SK-N-SH (cell line): ENCODE measurements around the gene POLA2. TPM values are rescaled to one million over a fixed set of nuclear protein-coding genes. Genes with fewer than 3 reads are reported as not detected.

ENCODE experiments used
- CTCF ChIA-PET: fragments of 300-600, 350-600 bp; formaldehyde crosslinking; extraction: SDS; loops from one replicate; lab custom pipeline; 2021; lab: Yijun Ruan, JAX
- POLR2A ChIA-PET: fragments of 350-600 bp; sonication (Branson Sonifier 250); formaldehyde crosslinking; extraction: SDS; loops from one replicate; lab custom pipeline; 2020; ENCODE audit warnings: antibody characterized with exemption, inconsistent platforms; lab: Yijun Ruan, JAX
- DNase-seq: peaks from one replicate; pipeline ENCODE4 v3.0.0; 2012
- H2AFZ ChIP-seq: fragments of 200-600 bp; sonication (generic); 2 replicates; pipeline ENCODE4 v1.8.1; 2016; ENCODE audit warnings: antibody characterized with exemption, mild to moderate bottlenecking, low read depth
- H3F3A ChIP-seq: fragments of 200-600 bp; sonication (generic); replicated peaks from 2 replicates; pipeline ENCODE3; 2016; ENCODE audit warnings: antibody characterized with exemption, mild to moderate bottlenecking; ENCODE audit not compliant: insufficient read depth
- H3K27ac ChIP-seq, 2 experiments: fragments of 200-500 bp in 1 of 2; fragments of 200-600 bp in 1 of 2; sonication (Bioruptor generic) in 1 of 2; sonication (generic), shearing (Covaris generic) in 1 of 2; 2 replicates each; pipeline versions ENCODE4 v1.5.1 to v1.6.1; 2014 to 2016; ENCODE audit warnings: low read depth in 2 of 2, inconsistent platforms in 1 of 2, low read length in 1 of 2, mild to moderate bottlenecking in 1 of 2, mixed read lengths in 1 of 2
- H3K27me3 ChIP-seq: fragments of 200-600 bp; sonication (generic), shearing (Covaris generic); 2 replicates; pipeline ENCODE4 v1.6.1; 2016; ENCODE audit warnings: mixed run types; ENCODE audit not compliant: insufficient read depth
- H3K36me3 ChIP-seq, 2 experiments: fragments of 200-500 bp in 1 of 2; fragments of 200-600 bp in 1 of 2; sonication (Bioruptor generic) in 1 of 2; sonication (generic) in 1 of 2; replicated peaks in 1 of 2; 2 replicates each; pipeline versions ENCODE3 to v1.5.1; 2014 to 2016; ENCODE audit warnings: low read length in 1 of 2, mild to moderate bottlenecking in 1 of 2; ENCODE audit not compliant: insufficient read depth in 2 of 2, control insufficient read depth in 1 of 2
- H3K4me1 ChIP-seq, 2 experiments: fragments of 200-500 bp in 1 of 2; fragments of 200-600 bp in 1 of 2; sonication (Bioruptor generic) in 1 of 2; sonication (generic), shearing (Covaris generic) in 1 of 2; 2 replicates each; pipeline versions ENCODE4 v1.5.1 to v1.6.1; 2014 to 2016; ENCODE audit warnings: low read depth in 1 of 2, low read length in 1 of 2, mixed run types in 1 of 2; ENCODE audit not compliant: insufficient read depth in 2 of 2, control insufficient read depth in 1 of 2
- H3K4me2 ChIP-seq: fragments of 200-600 bp; sonication (generic), shearing (Covaris generic); 2 replicates; pipeline ENCODE4 v1.6.1; 2017; ENCODE audit warnings: mixed run types
- H3K4me3 ChIP-seq, 2 experiments: fragments of 200-500 bp in 1 of 2; fragments of 200-600 bp in 1 of 2; sonication (Bioruptor generic) in 1 of 2; sonication (generic), shearing (Covaris generic) in 1 of 2; 2 replicates each; pipeline versions ENCODE4 v1.5.1 to v1.8.1; 2014 to 2016; ENCODE audit warnings: low read depth in 2 of 2, inconsistent platforms in 1 of 2, low read length in 1 of 2, mild to moderate bottlenecking in 1 of 2, mixed read lengths in 1 of 2, moderate library complexity in 1 of 2
- H3K79me2 ChIP-seq: fragments of 200-600 bp; sonication (generic); 2 replicates; pipeline ENCODE4 v1.8.1; 2017; ENCODE audit warnings: mild to moderate bottlenecking; ENCODE audit not compliant: insufficient read depth
- H3K9ac ChIP-seq: fragments of 200-600 bp; sonication (generic); 2 replicates; pipeline ENCODE4 v1.6.1; 2017; ENCODE audit warnings: mixed run types
- H3K9me2 ChIP-seq: fragments of 200-600 bp; sonication (generic); 2 replicates; pipeline ENCODE4 v1.6.1; 2017; ENCODE audit warnings: mixed run types
- H3K9me3 ChIP-seq: fragments of 200-600 bp; sonication (generic); 2 replicates; pipeline ENCODE4 v1.6.1; 2017; ENCODE audit warnings: mixed run types, mild to moderate bottlenecking, moderate library complexity
- H4K20me1 ChIP-seq: fragments of 200-600 bp; sonication (generic); 2 replicates; pipeline ENCODE4 v1.6.1; 2017; ENCODE audit warnings: mild to moderate bottlenecking, mixed run types; ENCODE audit not compliant: insufficient read depth
- EP300 ChIP-seq, 2 experiments: IDR thresholded peaks; 2 replicates each; pipeline versions ENCODE4 v1.4.0 to v1.6.1; 2012; ENCODE audit warnings: borderline replicate concordance in 1 of 2, low read depth in 1 of 2, low read length in 1 of 2
- EZH2phosphoT487 ChIP-seq: fragments of 200-600 bp; sonication (generic); IDR thresholded peaks from 2 replicates; pipeline ENCODE4 v1.6.1; 2017; ENCODE audit warnings: low read depth, mixed run types, mild to moderate bottlenecking, antibody characterized with exemption, moderate library complexity, borderline replicate concordance
- FOSL2 ChIP-seq: IDR thresholded peaks from 2 replicates; pipeline ENCODE4 v1.4.0; 2012; ENCODE audit warnings: low read depth, mild to moderate bottlenecking, moderate library complexity, borderline replicate concordance
- GATA2 ChIP-seq: sonication (generic); formaldehyde crosslinking; IDR thresholded peaks from 2 replicates; pipeline ENCODE4 v1.5.0; 2020; ENCODE audit warnings: mild to moderate bottlenecking, missing genetic modification reagents
- IRF3 ChIP-seq: fragments of 150-350 bp; IDR thresholded peaks from 2 replicates; pipeline ENCODE4 v1.6.1; 2016; ENCODE audit warnings: mild to moderate bottlenecking, low read depth, low read length
- MXI1 ChIP-seq: IDR thresholded peaks from 2 replicates; pipeline ENCODE4 v1.6.1; 2012; ENCODE audit warnings: mild to moderate bottlenecking, low read depth, low read length, improper control_type of control experiment
- NFIC ChIP-seq: IDR thresholded peaks from 2 replicates; pipeline ENCODE4 v1.4.0; 2012; ENCODE audit warnings: borderline replicate concordance
- PBX3 ChIP-seq: IDR thresholded peaks from 2 replicates; pipeline ENCODE4; 2012
- POLR2AphosphoS5 ChIP-seq: IDR thresholded peaks from 2 replicates; pipeline ENCODE4 v1.6.1; 2012; ENCODE audit warnings: low read depth, low read length
- RCOR1 ChIP-seq: fragments of 150-350 bp; IDR thresholded peaks from 2 replicates; pipeline ENCODE4 v1.6.1; 2017; ENCODE audit warnings: antibody characterized with exemption, low read length
- RXRA ChIP-seq: IDR thresholded peaks from 2 replicates; pipeline ENCODE4 v1.4.0; 2012; ENCODE audit warnings: low read depth, mild to moderate bottlenecking, borderline replicate concordance
- SMC3 ChIP-seq: IDR thresholded peaks from 2 replicates; pipeline ENCODE4 v1.6.1; 2012; ENCODE audit warnings: low read depth, low read length, improper control_type of control experiment
- TCF12 ChIP-seq: IDR thresholded peaks from 2 replicates; pipeline ENCODE4 v1.4.0; 2012
- USF1 ChIP-seq: IDR thresholded peaks from 2 replicates; pipeline ENCODE4 v1.4.0; 2012; ENCODE audit warnings: low read depth, borderline replicate concordance
- USF2 ChIP-seq: fragments of 150-350 bp; IDR thresholded peaks from 2 replicates; pipeline ENCODE4 v1.6.1; 2017; ENCODE audit warnings: antibody characterized with exemption, low read length, low read depth, borderline replicate concordance
- ZBTB33 ChIP-seq: IDR thresholded peaks from 2 replicates; pipeline ENCODE4 v1.4.0; 2012; ENCODE audit warnings: low read depth, borderline replicate concordance
- WGBS: methylation state at CpG from one replicate; pipeline ENCODE4 v1.1.6; 2017; ENCODE audit warnings: low lambda C conversion rate; 5-methylcytosine and 5-hydroxymethylcytosine counted together
- polyA plus RNA-seq, 3 experiments: library from polyadenylated mRNA; depleted of rRNA; stranded (reverse); fragments of >200 nt; gene quantifications; 2 replicates each; pipeline ENCODE4 v1.2.3, GENCODE V29; 2012

Gene POLA2
- polyA plus RNA-seq, 1 of the 3 experiments (the other 2 are of a cell fraction): 18.4 TPM

- TF ChIP-seq RXRA (no peak), USF2 (no peak)
Observed at GRCh38 chr11:65321076-65321475, 59.3 kb downstream of the POLA2 start (continued).

GRCh38 chr11:65321828-65322485, 60.2 kb downstream of the POLA2 start:
- POLR2A ChIA-PET: interaction anchor here (0.7 to 2.9 kb wide), 3 partner anchors 12 to 185 kb away, joined by 3 to 14 read pairs (median 3); partner anchors contain the start of gene DPF2
- Histone ChIP-seq H3K27me3 (no peaks in the 10 kb centered on the region), H3K79me2 (peaks cover 44% of the 10 kb centered on the region), H3F3A (peaks cover 9% of the 10 kb centered on the region), H3K36me3 (peaks cover 3 to 18% of the 10 kb centered on the region in 2 experiments), H3K4me3 (no peak overlapping the region), H4K20me1 (peaks cover 24% of the 10 kb centered on the region; the same call in 1 of the 2 replicates), H3K9ac (no peak overlapping the region), H3K4me2 (no peak overlapping the region), H3K9me3 (no peaks in the 10 kb centered on the region), H3K9me2 (no peaks in the 10 kb centered on the region)
- CTCF ChIA-PET: interaction anchor here (0.7 to 24.1 kb wide), 3 partner anchors 8 to 40 kb away, joined by 3 to 1118 read pairs (median 19); no protein-coding TSS in a partner anchor
- peak; percentile 84 for DNase-seq
- WGBS: 84% methylated on average over 11 of the region's 13 CpGs
- TF ChIP-seq EZH2phosphoT487 (no peak), USF1 (peak; percentile 51; the same call in 1 of the 2 replicates), TCF12 (no peak), NFIC (peak; percentile 67), MXI1 (peak; percentile 86; the same call in 1 of the 2 replicates), GATA2 (CRISPR knock-in tag) (no peak)
- TF ChIP-seq, all 33 proteins: peak for 3
- H2AFZ ChIP-seq: no peak overlapping the region
- peaks cover 2 to 16% of the 10 kb centered on the region in 2 experiments; a peak in 2 of 4 replicates for H3K4me1 ChIP-seq
- H3K27ac ChIP-seq: peak overlapping the region in 1 of 2 experiments; percentile 5; a peak in 1 of 4 replicates

- H3K27me3 ChIP-seq: no peaks in the 10 kb centered on the region
- no peak overlapping the region for H3K4me3 ChIP-seq
- no peaks in the 10 kb centered on the region for H3K9me3 ChIP-seq
- no peak overlapping the region for H3K4me2 ChIP-seq
- H3F3A ChIP-seq: peaks cover 7% of the 10 kb centered on the region
- WGBS: 96% methylated on average over 11 of the region's 12 CpGs
- H3K9me2 ChIP-seq: no peaks in the 10 kb centered on the region
- peaks cover 0 to 10% of the 10 kb centered on the region in 2 experiments; a peak in 1 of 4 replicates for H3K4me1 ChIP-seq
- peaks cover 19% of the 10 kb centered on the region; the same call in 1 of the 2 replicates for H4K20me1 ChIP-seq
- CTCF ChIA-PET: interaction anchor here (10.4 to 24.1 kb wide), 2 partner anchors 9 to 42 kb away, joined by 271 to 1118 read pairs; partner anchors contain the start of gene CDC42EP2
- no peak overlapping the region for H3K27ac ChIP-seq
- H3K9ac ChIP-seq: no peak overlapping the region
- H2AFZ ChIP-seq: no peak overlapping the region
- peaks cover 26% of the 10 kb centered on the region for H3K79me2 ChIP-seq
- POLR2A ChIA-PET: interaction anchor here (0.8 kb wide), 1 partner anchor 13 kb away, joined by 4 read pairs; no protein-coding TSS in a partner anchor
- DNase-seq: no peak
- H3K36me3 ChIP-seq: peaks cover 3 to 18% of the 10 kb centered on the region in 2 experiments
- TF ChIP-seq FOSL2: no peak
- TF ChIP-seq PBX3: no peak
- no peak for TF ChIP-seq RCOR1
- no peak for TF ChIP-seq USF2
- TF ChIP-seq EP300 (IDR thresholded peaks at IDR 0.05; ENCODE audit: borderline replicate concordance in 1 of 2, low read depth in 1 of 2, low read length in 1 of 2): no peak
- TF ChIP-seq POLR2AphosphoS5: no peak
- TF ChIP-seq EZH2phosphoT487: no peak
- no peak for TF ChIP-seq IRF3
- no peak for TF ChIP-seq SMC3
- TF ChIP-seq ZBTB33: no peak
Observed at GRCh38 chr11:65323813-65324212, 62.1 kb downstream of the POLA2 start.
